Measurements from ENCODE around the gene FAM168A. TPM values are rescaled to one million over a fixed set of nuclear protein-coding genes. Genes with fewer than 3 reads are reported as not detected.

Gene FAM168A
- total RNA-seq, 1 donor from 2014 or later, result 50.8 TPM

GRCh38 chr11:73641668-73642067, 43.8 kb upstream of the FAM168A start:
- no peak for DNase-seq (ENCODE audit: low spot score, unreplicated experiment)
- Mint-ChIP-seq H3K9me3 (ENCODE audit: low read depth) (no peaks in the 10 kb centered on the region), H3K36me3 (ENCODE audit: insufficient read depth) (no peaks in the 10 kb centered on the region), H3K27me3 (peaks cover 12% of the 10 kb centered on the region), H3K4me3 (ENCODE audit: low read depth) (no peak overlapping the region), H3K4me1 (ENCODE audit: low read depth) (peaks cover 15% of the 10 kb centered on the region), H3K27ac (no peak overlapping the region)
- no peak for TF ChIP-seq CTCF (IDR thresholded peaks at IDR 0.05; ENCODE audit: unreplicated experiment)

- H3K4me3 Mint-ChIP-seq (ENCODE audit: low read depth), result no peak overlapping the region
- H3K9me3 Mint-ChIP-seq (ENCODE audit: low read depth), result no peaks in the 10 kb centered on the region
- no peak for DNase-seq (ENCODE audit: low spot score, unreplicated experiment)
- H3K4me1 Mint-ChIP-seq (ENCODE audit: low read depth), result peaks cover 10% of the 10 kb centered on the region
- H3K27me3 Mint-ChIP-seq, result peaks cover 7% of the 10 kb centered on the region
- no peak overlapping the region for H3K27ac Mint-ChIP-seq
- TF ChIP-seq CTCF (IDR thresholded peaks at IDR 0.05; ENCODE audit: unreplicated experiment), result no peak
- no peaks in the 10 kb centered on the region for H3K36me3 Mint-ChIP-seq (ENCODE audit: insufficient read depth)
These were observed 42.7 kb upstream of the FAM168A start for GRCh38 chr11:73640592-73640991.

- H3K4me1 Mint-ChIP-seq (ENCODE audit: low read depth), result peaks cover 4% of the 10 kb centered on the region
- no peak overlapping the region for H3K27ac Mint-ChIP-seq
- H3K4me3 Mint-ChIP-seq (ENCODE audit: low read depth), result no peak overlapping the region
- no peaks in the 10 kb centered on the region for H3K27me3 Mint-ChIP-seq
- H3K36me3 Mint-ChIP-seq (ENCODE audit: insufficient read depth), result no peaks in the 10 kb centered on the region
- no peak for DNase-seq (ENCODE audit: low spot score, unreplicated experiment)
- TF ChIP-seq CTCF (IDR thresholded peaks at IDR 0.05; ENCODE audit: unreplicated experiment), result no peak
- H3K9me3 Mint-ChIP-seq (ENCODE audit: low read depth), result peaks cover 3% of the 10 kb centered on the region
These were observed 39.1 kb upstream of the FAM168A start for GRCh38 chr11:73637012-73637411.

GRCh38 chr11:73636249-73636648, 38.3 kb upstream of the FAM168A start:
- no peak overlapping the region for H3K4me3 Mint-ChIP-seq (ENCODE audit: low read depth)
- H3K27ac Mint-ChIP-seq, result no peak overlapping the region
- H3K4me1 Mint-ChIP-seq (ENCODE audit: low read depth), result peaks cover 4% of the 10 kb centered on the region
- TF ChIP-seq CTCF (IDR thresholded peaks at IDR 0.05; ENCODE audit: unreplicated experiment), result no peak
- H3K27me3 Mint-ChIP-seq, result no peaks in the 10 kb centered on the region
- no peaks in the 10 kb centered on the region for H3K36me3 Mint-ChIP-seq (ENCODE audit: insufficient read depth)
- peaks cover 4% of the 10 kb centered on the region for H3K9me3 Mint-ChIP-seq (ENCODE audit: low read depth)
- no peak for DNase-seq (ENCODE audit: low spot score, unreplicated experiment)

GRCh38 chr11:73635721-73636120, 37.8 kb upstream of the FAM168A start:
- DNase-seq (ENCODE audit: low spot score, unreplicated experiment), result no peak
- Mint-ChIP-seq H3K27ac (no peak overlapping the region), H3K4me3 (ENCODE audit: low read depth) (no peak overlapping the region), H3K27me3 (no peaks in the 10 kb centered on the region), H3K36me3 (ENCODE audit: insufficient read depth) (no peaks in the 10 kb centered on the region), H3K9me3 (ENCODE audit: low read depth) (peaks cover 6% of the 10 kb centered on the region), H3K4me1 (ENCODE audit: low read depth) (peaks cover 4% of the 10 kb centered on the region)
- no peak for TF ChIP-seq CTCF (IDR thresholded peaks at IDR 0.05; ENCODE audit: unreplicated experiment)
